ENCODE results near the gene TOMM34. TPM values are rescaled to one million over a fixed set of nuclear protein-coding genes. Genes with fewer than 3 reads are reported as not detected.

The TOMM34 gene
- polyA plus RNA-seq, 1 experiment = 48.6 TPM

DNA sequence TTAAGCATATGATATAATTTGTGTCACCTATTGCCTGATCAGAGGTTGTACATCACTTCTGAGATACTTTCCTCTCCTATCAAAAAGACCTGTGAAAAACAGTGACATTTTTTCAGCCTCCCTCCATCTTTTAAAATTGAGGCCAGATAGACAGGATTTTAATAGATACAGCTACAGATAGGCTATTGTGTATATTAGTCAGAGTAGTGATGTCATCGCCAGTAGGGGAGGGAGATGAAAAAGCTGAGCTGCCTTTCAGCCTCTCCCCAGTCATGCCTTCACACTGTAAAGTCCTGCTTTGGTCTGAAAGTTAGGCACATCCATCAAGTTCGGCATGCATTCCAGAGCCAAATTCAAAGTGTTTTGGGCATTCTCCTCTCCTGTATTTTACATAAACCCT lies 58.2 kb downstream of the TOMM34 start:
- CTCF ChIA-PET = interaction anchor here (1.4 to 1.5 kb wide), 2 partner anchors 14 to 389 kb away, joined by 3 to 6 read pairs; no protein-coding TSS in a partner anchor
- Histone ChIP-seq H3K36me3 (ENCODE audit: control insufficient read depth, insufficient read depth, low read length) (peaks cover 14% of the 10 kb centered on the region), H3K4me3 (ENCODE audit: low read depth, low read length) (no peak overlapping the region), H3K27me3 (ENCODE audit: control insufficient read depth, insufficient read depth, low read length) (no peaks in the 10 kb centered on the region)
- no peak for TF ChIP-seq CTCF (IDR thresholded peaks at IDR 0.05; ENCODE audit: insufficient read depth, low read depth, low read length)
- no peak for DNase-seq (ENCODE audit: low read depth)
- POLR2A ChIA-PET = no interaction called here

- DNase-seq (ENCODE audit: low read depth) = no peak
- Histone ChIP-seq H3K27me3 (ENCODE audit: control insufficient read depth, insufficient read depth, low read length) (no peaks in the 10 kb centered on the region), H3K4me3 (ENCODE audit: low read depth, low read length) (no peak overlapping the region), H3K36me3 (ENCODE audit: control insufficient read depth, insufficient read depth, low read length) (peaks cover 12% of the 10 kb centered on the region)
- TF ChIP-seq CTCF (IDR thresholded peaks at IDR 0.05; ENCODE audit: insufficient read depth, low read depth, low read length) = no peak
- CTCF ChIA-PET = no interaction called here
- POLR2A ChIA-PET = no interaction called here
Measured at GRCh38 chr20:44900231-44900854, 59.9 kb downstream of the TOMM34 start.

DNA sequence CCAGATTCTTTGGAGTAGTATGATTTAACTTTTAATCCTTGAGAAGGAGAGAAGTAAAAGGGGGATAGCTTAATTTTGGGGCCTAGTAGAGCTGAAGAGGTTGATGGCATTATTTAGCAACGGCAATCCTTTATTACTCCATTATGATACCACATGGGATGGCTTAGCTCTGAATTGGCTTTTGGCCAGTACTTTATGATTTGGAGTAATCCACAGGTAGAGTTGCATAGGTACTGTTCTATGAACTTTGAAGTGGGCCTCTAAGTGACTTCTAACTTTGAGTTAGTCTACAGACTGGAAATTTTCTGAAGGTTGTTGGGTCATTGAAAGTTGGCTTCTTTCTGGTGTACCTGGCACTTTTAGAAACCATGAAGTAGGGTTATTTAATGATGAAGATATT lies 63.1 kb downstream of the TOMM34 start:
- no peak overlapping the region for H3K4me3 ChIP-seq (ENCODE audit: low read depth, low read length)
- H3K36me3 ChIP-seq (ENCODE audit: control insufficient read depth, insufficient read depth, low read length) = peaks cover 4% of the 10 kb centered on the region
- no peak for DNase-seq (ENCODE audit: low read depth)
- no peaks in the 10 kb centered on the region for H3K27me3 ChIP-seq (ENCODE audit: control insufficient read depth, insufficient read depth, low read length)
- CTCF ChIA-PET = interaction anchor here (2.4 kb wide), 1 partner anchor 9 kb away, joined by 11 read pairs; no protein-coding TSS in a partner anchor
- POLR2A ChIA-PET = no interaction called here
- TF ChIP-seq CTCF (IDR thresholded peaks at IDR 0.05; ENCODE audit: insufficient read depth, low read depth, low read length) = no peak

DNA sequence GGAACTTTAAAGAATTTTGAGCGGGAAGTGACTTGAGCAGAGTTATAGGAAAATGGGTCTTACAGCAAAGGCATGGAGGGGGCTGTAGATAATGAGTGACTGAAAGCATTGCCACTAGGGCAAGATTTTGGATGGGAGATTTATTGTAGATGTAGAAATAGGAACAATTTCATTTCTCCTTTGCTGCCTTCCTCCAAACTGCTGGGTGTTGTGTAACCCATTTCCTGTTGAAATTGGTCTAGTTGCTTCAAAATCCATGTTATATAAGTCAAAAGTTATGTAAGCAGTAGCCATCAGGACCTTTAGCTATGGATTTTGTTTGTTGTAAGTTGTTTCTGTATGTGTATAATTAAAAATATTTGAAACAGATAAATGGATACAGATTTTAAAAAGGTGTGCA lies 63.6 kb downstream of the TOMM34 start:
- CTCF ChIA-PET = interaction anchor here (1.5 to 2.4 kb wide), 2 partner anchors 9 to 397 kb away, joined by 5 to 11 read pairs; no protein-coding TSS in a partner anchor
- no peak for DNase-seq (ENCODE audit: low read depth)
- TF ChIP-seq CTCF (IDR thresholded peaks at IDR 0.05; ENCODE audit: insufficient read depth, low read depth, low read length) = no peak
- H3K4me3 ChIP-seq (ENCODE audit: low read depth, low read length) = no peak overlapping the region
- POLR2A ChIA-PET = no interaction called here
- H3K36me3 ChIP-seq (ENCODE audit: control insufficient read depth, insufficient read depth, low read length) = peaks cover 4% of the 10 kb centered on the region
- no peaks in the 10 kb centered on the region for H3K27me3 ChIP-seq (ENCODE audit: control insufficient read depth, insufficient read depth, low read length)

DNA sequence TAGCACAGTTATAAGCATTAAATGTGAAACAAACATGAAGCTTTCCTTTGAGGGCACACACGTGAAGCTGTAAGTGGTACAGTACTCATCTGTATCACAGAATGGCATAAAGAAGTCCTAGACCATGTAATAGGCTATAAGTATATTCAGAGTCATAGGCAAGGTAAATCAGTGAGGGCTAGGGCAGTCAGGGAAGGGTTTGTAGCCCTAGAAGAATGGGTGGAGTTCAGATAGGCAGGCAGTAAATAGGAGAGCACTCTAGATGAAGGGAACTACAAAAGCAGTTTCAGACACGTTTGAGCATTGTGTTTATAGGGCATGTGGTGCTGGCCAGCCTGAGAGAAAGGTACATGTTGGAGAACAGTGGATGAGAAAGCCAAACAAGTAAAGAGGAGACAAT lies 65.2 kb downstream of the TOMM34 start:
- H3K27me3 ChIP-seq (ENCODE audit: control insufficient read depth, insufficient read depth, low read length) = no peaks in the 10 kb centered on the region
- H3K4me3 ChIP-seq (ENCODE audit: low read depth, low read length) = no peak overlapping the region
- POLR2A ChIA-PET = interaction anchor here (0.6 kb wide), 1 partner anchor 57 kb away, joined by 3 read pairs; no protein-coding TSS in a partner anchor
- no peak for DNase-seq (ENCODE audit: low read depth)
- CTCF ChIA-PET = interaction anchor here (1.0 to 1.5 kb wide), 2 partner anchors 28 to 399 kb away, joined by 3 to 5 read pairs; no protein-coding TSS in a partner anchor
- H3K36me3 ChIP-seq (ENCODE audit: control insufficient read depth, insufficient read depth, low read length) = peaks cover under 1% of the 10 kb centered on the region; the same call in 1 of the 2 replicates
- TF ChIP-seq CTCF (IDR thresholded peaks at IDR 0.05; ENCODE audit: insufficient read depth, low read depth, low read length) = no peak

Small RNA genes lying within 50 kb of the gene (small RNA-seq; reads per million reads assigned to genes)
- not detected for gene RF00019 (ENCODE audit: insufficient read length, low read depth, low replicate concordance)

Other genes with a start within 250 kb of the TOMM34 start
- 0.91 and 2.0 TPM in 2 replicates for gene CCN5, start 245.0 kb downstream of the TOMM34 start, polyA plus RNA-seq (2011; rRNA removed)
- 0.58 and 0.82 TPM in 2 replicates for gene KCNK15, start 214.5 kb downstream of the TOMM34 start, polyA plus RNA-seq (2011; rRNA removed)
- not detected in 2 replicates for gene RIMS4, start 149.9 kb downstream of the TOMM34 start, polyA plus RNA-seq (2011; rRNA removed)
- 60.5 and 114 TPM in 2 replicates for gene YWHAB, start 74.7 kb downstream of the TOMM34 start, polyA plus RNA-seq (2011; rRNA removed)
- gene PABPC1L, start 50.3 kb downstream of the TOMM34 start, polyA plus RNA-seq (2011; rRNA removed) = 40.5 and 55.0 TPM in 2 replicates
- 12.4 and 19.9 TPM in 2 replicates for gene STK4, start 6.1 kb upstream of the TOMM34 start, polyA plus RNA-seq (2011; rRNA removed)
- 0.64 and 0.74 TPM in 2 replicates for gene KCNS1, start 140.7 kb upstream of the TOMM34 start, polyA plus RNA-seq (2011; rRNA removed)
- gene WFDC5, start 154.8 kb upstream of the TOMM34 start, polyA plus RNA-seq (2011; rRNA removed) = not detected in 2 replicates
- not detected in 2 replicates for gene WFDC12, start 164.1 kb upstream of the TOMM34 start, polyA plus RNA-seq (2011; rRNA removed)
- not detected in 2 replicates for gene PI3, start 214.5 kb upstream of the TOMM34 start, polyA plus RNA-seq (2011; rRNA removed)
- gene SEMG1, start 246.6 kb upstream of the TOMM34 start, polyA plus RNA-seq (2011; rRNA removed) = not detected in 2 replicates

Data from BJ (cell line).